Testis (tissue), 2 donors: ENCODE data around the gene MSN.

Source experiments
- POLR2A ChIP-seq: fragments of 450-650 bp; IDR thresholded peaks from one replicate; pipeline ENCODE4 v1.6.1; 2017; ENCODE audit warnings: antibody characterized with exemption, mild to moderate bottlenecking, moderate library complexity
- TF ChIP-seq, protein P1 (sequence below), 3 experiments: fragments of 450-650 bp in 2 of 3; fragments of 200-600 bp in 1 of 3; sonication (generic) in 1 of 3; IDR thresholded peaks; one replicate each; pipeline ENCODE4 v1.5.1; 2016 to 2019; ENCODE audit warnings: antibody characterized with exemption in 3 of 3, mild to moderate bottlenecking in 2 of 3, moderate library complexity in 1 of 3

DNA sequence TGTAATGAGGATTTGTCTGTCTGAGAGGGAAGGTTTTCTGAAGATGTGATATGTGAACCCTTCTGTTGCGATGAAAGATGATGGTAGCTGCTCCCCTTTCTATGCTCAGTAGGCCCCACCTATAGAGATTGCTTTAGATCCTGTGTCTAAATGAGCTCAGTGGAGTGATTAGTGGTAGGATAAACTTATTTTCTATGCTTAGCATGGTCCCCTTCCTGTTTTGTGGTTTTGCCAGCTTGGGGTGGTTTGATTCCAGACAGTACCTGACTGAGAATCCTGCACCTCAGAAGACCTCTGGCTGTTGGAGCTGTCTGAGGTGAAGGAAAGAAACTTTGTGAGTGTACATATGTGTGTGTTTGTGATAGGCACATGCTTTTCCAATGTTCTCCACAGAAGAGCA is 17.7 kb downstream of the MSN start:
- TF ChIP-seq, protein P1, sequence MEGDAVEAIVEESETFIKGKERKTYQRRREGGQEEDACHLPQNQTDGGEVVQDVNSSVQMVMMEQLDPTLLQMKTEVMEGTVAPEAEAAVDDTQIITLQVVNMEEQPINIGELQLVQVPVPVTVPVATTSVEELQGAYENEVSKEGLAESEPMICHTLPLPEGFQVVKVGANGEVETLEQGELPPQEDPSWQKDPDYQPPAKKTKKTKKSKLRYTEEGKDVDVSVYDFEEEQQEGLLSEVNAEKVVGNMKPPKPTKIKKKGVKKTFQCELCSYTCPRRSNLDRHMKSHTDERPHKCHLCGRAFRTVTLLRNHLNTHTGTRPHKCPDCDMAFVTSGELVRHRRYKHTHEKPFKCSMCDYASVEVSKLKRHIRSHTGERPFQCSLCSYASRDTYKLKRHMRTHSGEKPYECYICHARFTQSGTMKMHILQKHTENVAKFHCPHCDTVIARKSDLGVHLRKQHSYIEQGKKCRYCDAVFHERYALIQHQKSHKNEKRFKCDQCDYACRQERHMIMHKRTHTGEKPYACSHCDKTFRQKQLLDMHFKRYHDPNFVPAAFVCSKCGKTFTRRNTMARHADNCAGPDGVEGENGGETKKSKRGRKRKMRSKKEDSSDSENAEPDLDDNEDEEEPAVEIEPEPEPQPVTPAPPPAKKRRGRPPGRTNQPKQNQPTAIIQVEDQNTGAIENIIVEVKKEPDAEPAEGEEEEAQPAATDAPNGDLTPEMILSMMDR (IDR thresholded peaks at IDR 0.05): no peak
- no peak for TF ChIP-seq POLR2A
